ENCODE results near the gene PROSER3. TPM values are rescaled to one million over a fixed set of nuclear protein-coding genes. Genes with fewer than 3 reads are reported as not detected.

The PROSER3 gene
- total RNA-seq, 2 experiments from 2014 or later = 17.2 to 66.1 TPM

- CTCF ChIA-PET (ENCODE audit: unreplicated experiment) = interaction anchor here (0.6 kb wide), 1 partner anchor 9 kb away, joined by 7 read pairs; no protein-coding TSS in a partner anchor
- TF ChIP-seq CTCF (conservative IDR thresholded peaks at IDR 0.05; ENCODE audit: low read length) (no peak), EZH2phosphoT487 (IDR thresholded peaks at IDR 0.05; ENCODE audit: borderline replicate concordance, low read depth, low read length) (no peak)
Measured at GRCh38 chr19:35785339-35785627, 27.3 kb downstream of the PROSER3 start.

GRCh38 chr19:35786299-35787160, 28.6 kb downstream of the PROSER3 start:
- Histone ChIP-seq H3K79me2 (ENCODE audit: insufficient read depth, low read depth, low read length) (no peaks in the 10 kb centered on the region), H3K27ac (ENCODE audit: low read depth, low read length, poor library complexity, severe bottlenecking) (no peak overlapping the region), H2AFZ (ENCODE audit: low read length) (no peak overlapping the region), H4K20me1 (ENCODE audit: insufficient read depth, low read length) (no peaks in the 10 kb centered on the region), H3K9me3 (ENCODE audit: low read length) (no peaks in the 10 kb centered on the region), H3K4me3 (ENCODE audit: low read depth, low read length, poor library complexity, severe bottlenecking) (no peak overlapping the region), H3K9me2 (ENCODE audit: insufficient read depth, low read length) (no peaks in the 10 kb centered on the region), H3K4me2 (ENCODE audit: low read length) (no peak overlapping the region), H3K4me1 (ENCODE audit: insufficient read depth, low read length, poor library complexity, severe bottlenecking) (no peaks in the 10 kb centered on the region), H3K36me3 (ENCODE audit: insufficient read depth, low read length) (peaks cover under 1% of the 10 kb centered on the region; the same call in 1 of the 2 replicates)
- TF ChIP-seq EZH2phosphoT487 (IDR thresholded peaks at IDR 0.05; ENCODE audit: borderline replicate concordance, low read depth, low read length) (no peak), CTCF (conservative IDR thresholded peaks at IDR 0.05; ENCODE audit: low read length) (no peak)
- ChIA-PET CTCF (ENCODE audit: unreplicated experiment) (no interaction called here), POLR2A (no interaction called here)
- intact Hi-C loops (cut with micrococcal nuclease; ENCODE audit: unreplicated experiment) = no loop called here
- DNase-seq (ENCODE audit: low spot score) = no peak
- BruUV-seq (replicated peaks) = no TSS peak

More at GRCh38 chr19:35785339-35785627, 27.3 kb downstream of the PROSER3 start:
- POLR2A ChIA-PET = interaction anchor here (0.6 kb wide), 1 partner anchor 50 kb away, joined by 5 read pairs; no protein-coding TSS in a partner anchor
- no TSS peak for BruUV-seq (replicated peaks)
- Histone ChIP-seq H3K4me3 (ENCODE audit: low read depth, low read length, poor library complexity, severe bottlenecking) (no peak overlapping the region), H2AFZ (ENCODE audit: low read length) (no peak overlapping the region), H3K9me3 (ENCODE audit: low read length) (no peaks in the 10 kb centered on the region), H4K20me1 (ENCODE audit: insufficient read depth, low read length) (no peaks in the 10 kb centered on the region), H3K4me1 (ENCODE audit: insufficient read depth, low read length, poor library complexity, severe bottlenecking) (no peaks in the 10 kb centered on the region), H3K4me2 (ENCODE audit: low read length) (no peak overlapping the region), H3K36me3 (ENCODE audit: insufficient read depth, low read length) (peaks cover 5% of the 10 kb centered on the region; the same call in 1 of the 2 replicates), H3K9me2 (ENCODE audit: insufficient read depth, low read length) (no peaks in the 10 kb centered on the region), H3K79me2 (ENCODE audit: insufficient read depth, low read depth, low read length) (no peaks in the 10 kb centered on the region), H3K27ac (ENCODE audit: low read depth, low read length, poor library complexity, severe bottlenecking) (no peak overlapping the region)
- intact Hi-C loops (cut with micrococcal nuclease; ENCODE audit: unreplicated experiment) = no loop called here
- DNase-seq (ENCODE audit: low spot score) = no peak

GRCh38 chr19:35787227-35787799, 29.3 kb downstream of the PROSER3 start:
- no TSS peak for BruUV-seq (replicated peaks)
- POLR2A ChIA-PET = no interaction called here
- Histone ChIP-seq H3K36me3 (ENCODE audit: insufficient read depth, low read length) (no peaks in the 10 kb centered on the region), H4K20me1 (ENCODE audit: insufficient read depth, low read length) (no peaks in the 10 kb centered on the region), H3K27ac (ENCODE audit: low read depth, low read length, poor library complexity, severe bottlenecking) (no peak overlapping the region), H3K4me2 (ENCODE audit: low read length) (no peak overlapping the region), H3K79me2 (ENCODE audit: insufficient read depth, low read depth, low read length) (no peaks in the 10 kb centered on the region), H3K4me1 (ENCODE audit: insufficient read depth, low read length, poor library complexity, severe bottlenecking) (no peaks in the 10 kb centered on the region), H2AFZ (ENCODE audit: low read length) (no peak overlapping the region), H3K9me3 (ENCODE audit: low read length) (no peaks in the 10 kb centered on the region), H3K9me2 (ENCODE audit: insufficient read depth, low read length) (no peaks in the 10 kb centered on the region), H3K4me3 (ENCODE audit: low read depth, low read length, poor library complexity, severe bottlenecking) (no peak overlapping the region)
- no peak for DNase-seq (ENCODE audit: low spot score)
- CTCF ChIA-PET (ENCODE audit: unreplicated experiment) = no interaction called here
- intact Hi-C loops (cut with micrococcal nuclease; ENCODE audit: unreplicated experiment) = no loop called here
- TF ChIP-seq EZH2phosphoT487 (IDR thresholded peaks at IDR 0.05; ENCODE audit: borderline replicate concordance, low read depth, low read length) = no peak
- TF ChIP-seq CTCF (conservative IDR thresholded peaks at IDR 0.05; ENCODE audit: low read length) = no peak

All from OCI-LY7 (cell line).